ENCODE measurements around the gene C22orf31. TPM values are rescaled to one million over a fixed set of nuclear protein-coding genes. Genes with fewer than 3 reads are reported as not detected.

C22orf31 gene
- total RNA-seq, 1 experiment from 2014 or later, result not detected

GRCh38 chr22:29022101-29022817 is 39.4 kb downstream of the C22orf31 start:
- no peaks in the 10 kb centered on the region for H3K9me3 ChIP-seq (ENCODE audit: control insufficient read depth, insufficient read depth, low read depth, low read length)
- no peak for TF ChIP-seq SIN3A (IDR thresholded peaks at IDR 0.05; ENCODE audit: borderline replicate concordance, insufficient read depth, low read depth, low read length)
- no peak for TF ChIP-seq TCF7L2 (IDR thresholded peaks at IDR 0.05; ENCODE audit: low read depth, low read length)
- TF ChIP-seq, protein P1, sequence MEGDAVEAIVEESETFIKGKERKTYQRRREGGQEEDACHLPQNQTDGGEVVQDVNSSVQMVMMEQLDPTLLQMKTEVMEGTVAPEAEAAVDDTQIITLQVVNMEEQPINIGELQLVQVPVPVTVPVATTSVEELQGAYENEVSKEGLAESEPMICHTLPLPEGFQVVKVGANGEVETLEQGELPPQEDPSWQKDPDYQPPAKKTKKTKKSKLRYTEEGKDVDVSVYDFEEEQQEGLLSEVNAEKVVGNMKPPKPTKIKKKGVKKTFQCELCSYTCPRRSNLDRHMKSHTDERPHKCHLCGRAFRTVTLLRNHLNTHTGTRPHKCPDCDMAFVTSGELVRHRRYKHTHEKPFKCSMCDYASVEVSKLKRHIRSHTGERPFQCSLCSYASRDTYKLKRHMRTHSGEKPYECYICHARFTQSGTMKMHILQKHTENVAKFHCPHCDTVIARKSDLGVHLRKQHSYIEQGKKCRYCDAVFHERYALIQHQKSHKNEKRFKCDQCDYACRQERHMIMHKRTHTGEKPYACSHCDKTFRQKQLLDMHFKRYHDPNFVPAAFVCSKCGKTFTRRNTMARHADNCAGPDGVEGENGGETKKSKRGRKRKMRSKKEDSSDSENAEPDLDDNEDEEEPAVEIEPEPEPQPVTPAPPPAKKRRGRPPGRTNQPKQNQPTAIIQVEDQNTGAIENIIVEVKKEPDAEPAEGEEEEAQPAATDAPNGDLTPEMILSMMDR (IDR thresholded peaks at IDR 0.05), result no peak
- no peak for TF ChIP-seq REST (IDR thresholded peaks at IDR 0.05; ENCODE audit: insufficient read depth in 1 of 2, low read depth in 2 of 2, low read length in 1 of 2)
- no peak for TF ChIP-seq POLR2AphosphoS5 (IDR thresholded peaks at IDR 0.05; ENCODE audit: low read depth, low read length)
- H3K4me3 ChIP-seq (ENCODE audit: low read depth in 2 of 2, low read length in 2 of 2), result no peak overlapping the region
- no peaks in the 10 kb centered on the region for H3K27me3 ChIP-seq (ENCODE audit: control insufficient read depth, insufficient read depth, low read length)
- ChIA-PET POLR2A (no interaction called here), CTCF (no interaction called here)
- DNase-seq (ENCODE audit: low read depth, low spot score) (no peak), ATAC-seq (no peak)
- BruUV-seq (replicated peaks), result no TSS peak
- no peaks in the 10 kb centered on the region for H3K4me1 ChIP-seq (ENCODE audit: control insufficient read depth, insufficient read depth, low read length)
- intact Hi-C loops (cut with micrococcal nuclease; ENCODE audit: unreplicated experiment) (no loop called here), in situ Hi-C loops (cut with HindIII; ENCODE audit: low pct_unique_long_range_greater_than_20kb, low sequenced_read_pairs) (no loop called here)
- H3K27ac ChIP-seq (ENCODE audit: low read length), result no peak overlapping the region
- H3K36me3 ChIP-seq (ENCODE audit: control insufficient read depth, insufficient read depth, low read length), result no peaks in the 10 kb centered on the region

DNA sequence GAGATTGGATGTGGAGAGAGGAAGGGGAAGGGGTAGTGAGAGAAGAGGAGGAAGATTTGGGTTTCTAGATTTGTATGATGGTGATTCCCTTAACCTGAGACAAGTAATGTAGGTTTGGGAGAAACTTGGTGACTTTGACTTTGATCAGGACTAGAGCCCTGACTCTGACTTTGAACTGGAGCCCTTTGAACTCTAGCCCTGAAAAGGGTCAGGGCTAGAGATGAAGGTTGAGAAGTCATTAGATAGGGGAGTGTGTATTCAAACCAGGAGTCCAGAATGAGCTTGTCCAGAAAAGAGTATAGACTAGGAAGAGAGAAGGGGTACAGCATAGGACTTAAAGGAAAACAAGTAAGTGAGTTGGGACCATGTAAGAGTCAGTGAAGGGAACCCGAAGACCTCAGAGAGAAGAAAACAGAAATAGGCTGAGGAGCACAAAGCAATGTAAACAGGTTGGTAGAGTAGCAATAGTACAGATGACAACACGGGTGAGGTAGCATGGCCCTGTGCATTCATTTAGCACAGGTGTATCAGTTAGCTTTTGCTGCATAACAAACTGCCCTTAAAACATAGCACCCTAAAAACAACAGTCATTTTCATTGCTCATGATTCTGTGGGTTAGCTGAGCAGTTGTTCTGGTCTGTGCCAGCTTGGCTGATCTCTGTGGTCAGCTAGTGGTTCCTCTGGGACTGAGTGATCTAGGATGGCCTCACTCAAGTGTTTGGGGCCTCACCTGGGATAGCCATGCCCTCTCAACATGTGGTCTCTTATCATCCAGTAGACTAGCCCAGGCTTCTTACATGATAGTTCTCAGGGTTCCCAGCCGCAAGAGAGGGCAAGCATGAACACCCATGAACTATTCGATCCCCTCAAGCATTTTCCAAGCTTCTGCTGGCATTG is 43.1 kb downstream of the C22orf31 start:
- no peaks in the 10 kb centered on the region for H3K36me3 ChIP-seq (ENCODE audit: control insufficient read depth, insufficient read depth, low read length)
- H3K27me3 ChIP-seq (ENCODE audit: control insufficient read depth, insufficient read depth, low read length), result no peaks in the 10 kb centered on the region
- H3K4me3 ChIP-seq (ENCODE audit: low read depth in 2 of 2, low read length in 2 of 2), result no peak overlapping the region
- TF ChIP-seq TCF7L2 (IDR thresholded peaks at IDR 0.05; ENCODE audit: low read depth, low read length) (no peak), SIN3A (IDR thresholded peaks at IDR 0.05; ENCODE audit: borderline replicate concordance, insufficient read depth, low read depth, low read length) (no peak), REST (IDR thresholded peaks at IDR 0.05; ENCODE audit: insufficient read depth in 1 of 2, low read depth in 2 of 2, low read length in 1 of 2) (no peak), POLR2AphosphoS5 (IDR thresholded peaks at IDR 0.05; ENCODE audit: low read depth, low read length) (no peak)
- TF ChIP-seq, protein P1 (IDR thresholded peaks at IDR 0.05), result no peak
- intact Hi-C loops (cut with micrococcal nuclease; ENCODE audit: unreplicated experiment), result no loop called here
- H3K9me3 ChIP-seq (ENCODE audit: control insufficient read depth, insufficient read depth, low read depth, low read length), result no peaks in the 10 kb centered on the region
- H3K27ac ChIP-seq (ENCODE audit: low read length), result no peak overlapping the region
- BruUV-seq (replicated peaks), result no TSS peak
- no peaks in the 10 kb centered on the region for H3K4me1 ChIP-seq (ENCODE audit: control insufficient read depth, insufficient read depth, low read length)
- ATAC-seq (no peak), DNase-seq (ENCODE audit: low read depth, low spot score) (no peak)
- POLR2A ChIA-PET, result no interaction called here
- CTCF ChIA-PET, result no interaction called here
- in situ Hi-C loops (cut with HindIII; ENCODE audit: low pct_unique_long_range_greater_than_20kb, low sequenced_read_pairs), result no loop called here

Measured in Panc1 (cell line).